ENCODE measurements around the gene RBPMS2. TPM values are rescaled to one million over a fixed set of nuclear protein-coding genes. Genes with fewer than 3 reads are reported as not detected.

RBPMS2 gene
- total and polyA plus RNA-seq, 2 donors (not counting 1 experiment from before 2014, with no cell fraction given): 0.47 to 0.63 TPM

DNA sequence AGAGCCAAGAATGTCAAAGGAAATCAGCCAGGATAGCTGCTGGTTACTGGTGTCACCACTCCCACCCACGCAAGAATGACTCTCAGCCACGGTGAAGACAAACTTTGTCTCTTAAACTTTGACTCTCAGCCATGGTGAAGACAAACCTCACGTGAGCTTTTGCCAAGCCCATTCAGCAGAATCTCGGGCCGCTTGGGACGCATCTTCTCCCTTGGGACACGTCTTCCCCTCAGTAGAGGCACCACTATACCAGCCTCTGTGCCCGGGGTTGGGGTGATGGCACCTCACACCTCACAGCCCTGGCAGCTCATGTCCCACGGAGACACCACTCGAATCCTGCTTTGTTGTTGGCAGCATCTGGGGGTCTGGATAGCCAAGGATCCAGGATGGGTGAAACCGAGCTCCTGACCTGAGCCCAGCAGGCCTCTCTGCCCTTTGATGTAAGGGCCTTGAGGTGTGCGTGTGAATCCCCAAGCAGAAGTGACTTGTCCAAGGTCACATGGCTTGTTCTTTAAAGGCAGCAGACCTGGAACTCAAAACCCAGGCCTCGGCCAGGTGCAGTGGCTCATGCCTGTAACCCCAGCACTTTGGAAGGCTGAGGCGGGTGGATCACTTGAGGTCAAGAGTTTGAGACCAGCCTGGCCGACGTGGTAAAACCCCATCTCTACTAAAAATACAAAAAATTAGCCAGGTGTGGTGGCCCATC is 21.8 kb downstream of the RBPMS2 start:
- CTCF ChIA-PET: interaction anchor here (0.8 to 1.3 kb wide), 3 partner anchors 48 to 83 kb away, joined by 3 read pairs; no protein-coding TSS in a partner anchor
- DNase-seq: peak; percentile 53
- Mint-ChIP-seq H3K4me1 (peaks cover 51% of the 10 kb centered on the region), H3K27ac (peak overlapping the region; percentile 70), H3K4me3 (peak overlapping the region; percentile 38), H3K9me3 (ENCODE audit: insufficient read depth) (no peaks in the 10 kb centered on the region), H3K27me3 (no peaks in the 10 kb centered on the region)
- Histone ChIP-seq H3K9me3 (ENCODE audit: control extremely low read depth in 1 of 3, control insufficient read depth in 2 of 3, insufficient read depth in 1 of 3, low read length in 2 of 3) (peaks cover 0 to 3% (median 0%) of the 10 kb centered on the region in 3 donors), H4K20me1 (ENCODE audit: control insufficient read depth, insufficient read depth, low read length, poor library complexity, severe bottlenecking) (no peaks in the 10 kb centered on the region), H3K79me2 (ENCODE audit: control insufficient read depth, insufficient read depth, low read length) (no peaks in the 10 kb centered on the region), H3K36me3 (replicated peaks in 1 of 2; ENCODE audit: control extremely low read depth in 1 of 2, control insufficient read depth in 1 of 2, extremely low read depth in 1 of 2, insufficient read depth in 2 of 2, low read length in 1 of 2) (no peaks in the 10 kb centered on the region), H3K9ac (ENCODE audit: low read length) (no peak overlapping the region), H3K4me1 (ENCODE audit: control insufficient read depth in 2 of 2, insufficient read depth in 2 of 2, low read length in 2 of 2) (peaks cover 34 to 43% of the 10 kb centered on the region in 2 donors), H3K27me3 (replicated peaks in 1 of 4; ENCODE audit: control extremely low read depth in 1 of 4, control insufficient read depth in 3 of 4, insufficient read depth in 4 of 4, low read length in 3 of 4) (no peaks in the 10 kb centered on the region), H3K4me2 (replicated peaks; ENCODE audit: low read depth, low read length, poor library complexity, severe bottlenecking) (peak overlapping the region; percentile 63), H3K27ac (ENCODE audit: low read length in 2 of 2) (peak overlapping the region in 1 of 2 donors; percentile 28), H3K4me3 (ENCODE audit: control extremely low read depth in 1 of 5, extremely low read depth in 1 of 5, insufficient read depth in 1 of 5, low read depth in 2 of 5, low read length in 4 of 5) (no peak overlapping the region), H2AFZ (ENCODE audit: insufficient read depth, low read depth, low read length, poor library complexity, severe bottlenecking) (peak overlapping the region; percentile 39)
- POLR2A ChIA-PET: no interaction called here
- WGBS (ENCODE audit: insufficient coverage): 45% methylated on average over 14 of the region's 16 CpGs
- peak; percentile 36 for ATAC-seq (ENCODE audit: low read depth)
- intact Hi-C loops (cut with micrococcal nuclease): loop anchor here (2.0 kb wide), 1 partner anchor 139 kb away; no protein-coding TSS in a partner anchor
- no peak for TF ChIP-seq EZH2 (IDR thresholded peaks at IDR 0.05; ENCODE audit: borderline replicate concordance, insufficient read depth, low read depth, low read length, poor library complexity, severe bottlenecking)
- TF ChIP-seq, protein P1, sequence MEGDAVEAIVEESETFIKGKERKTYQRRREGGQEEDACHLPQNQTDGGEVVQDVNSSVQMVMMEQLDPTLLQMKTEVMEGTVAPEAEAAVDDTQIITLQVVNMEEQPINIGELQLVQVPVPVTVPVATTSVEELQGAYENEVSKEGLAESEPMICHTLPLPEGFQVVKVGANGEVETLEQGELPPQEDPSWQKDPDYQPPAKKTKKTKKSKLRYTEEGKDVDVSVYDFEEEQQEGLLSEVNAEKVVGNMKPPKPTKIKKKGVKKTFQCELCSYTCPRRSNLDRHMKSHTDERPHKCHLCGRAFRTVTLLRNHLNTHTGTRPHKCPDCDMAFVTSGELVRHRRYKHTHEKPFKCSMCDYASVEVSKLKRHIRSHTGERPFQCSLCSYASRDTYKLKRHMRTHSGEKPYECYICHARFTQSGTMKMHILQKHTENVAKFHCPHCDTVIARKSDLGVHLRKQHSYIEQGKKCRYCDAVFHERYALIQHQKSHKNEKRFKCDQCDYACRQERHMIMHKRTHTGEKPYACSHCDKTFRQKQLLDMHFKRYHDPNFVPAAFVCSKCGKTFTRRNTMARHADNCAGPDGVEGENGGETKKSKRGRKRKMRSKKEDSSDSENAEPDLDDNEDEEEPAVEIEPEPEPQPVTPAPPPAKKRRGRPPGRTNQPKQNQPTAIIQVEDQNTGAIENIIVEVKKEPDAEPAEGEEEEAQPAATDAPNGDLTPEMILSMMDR (IDR thresholded peaks at IDR 0.05): no peak

DNA sequence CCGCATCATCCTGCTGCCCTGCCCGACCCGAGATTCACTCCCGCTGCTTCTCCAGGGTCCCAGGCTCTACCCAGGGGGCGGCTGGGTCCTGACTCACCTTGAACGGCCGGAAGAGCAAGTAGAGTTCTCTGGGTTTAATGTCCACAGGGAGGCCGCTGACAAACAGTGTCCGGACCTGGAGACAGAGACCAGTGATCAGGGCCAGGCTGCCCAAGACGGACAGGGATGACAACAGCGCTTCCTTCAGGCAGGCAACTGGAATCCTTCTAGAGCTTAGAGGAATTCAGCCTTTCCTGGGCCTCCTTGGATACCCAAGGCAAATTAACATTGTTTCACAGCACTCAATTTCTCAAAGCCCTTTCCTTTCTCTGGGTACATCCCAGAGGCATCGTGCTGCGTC is 23.9 kb downstream of the RBPMS2 start:
- 97% methylated on average over 13 of the region's 13 CpGs for WGBS (ENCODE audit: insufficient coverage)
- DNase-seq (no peak), ATAC-seq (ENCODE audit: low read depth) (no peak)
- ChIA-PET POLR2A (no interaction called here), CTCF (no interaction called here)
- intact Hi-C loops (cut with micrococcal nuclease): no loop called here
- Histone ChIP-seq H3K4me1 (ENCODE audit: control insufficient read depth in 2 of 2, insufficient read depth in 2 of 2, low read length in 2 of 2) (peaks cover 32 to 43% of the 10 kb centered on the region in 2 donors), H2AFZ (ENCODE audit: insufficient read depth, low read depth, low read length, poor library complexity, severe bottlenecking) (no peak overlapping the region), H3K9ac (ENCODE audit: low read length) (no peak overlapping the region), H3K9me3 (ENCODE audit: control extremely low read depth in 1 of 3, control insufficient read depth in 2 of 3, insufficient read depth in 1 of 3, low read length in 2 of 3) (peaks cover 0 to 3% (median 0%) of the 10 kb centered on the region in 3 donors), H3K27ac (ENCODE audit: low read length in 2 of 2) (no peak overlapping the region), H4K20me1 (ENCODE audit: control insufficient read depth, insufficient read depth, low read length, poor library complexity, severe bottlenecking) (no peaks in the 10 kb centered on the region), H3K27me3 (replicated peaks in 1 of 4; ENCODE audit: control extremely low read depth in 1 of 4, control insufficient read depth in 3 of 4, insufficient read depth in 4 of 4, low read length in 3 of 4) (peaks cover 0 to 2% (median 0%) of the 10 kb centered on the region in 4 experiments), H3K4me2 (replicated peaks; ENCODE audit: low read depth, low read length, poor library complexity, severe bottlenecking) (no peak overlapping the region), H3K79me2 (ENCODE audit: control insufficient read depth, insufficient read depth, low read length) (no peaks in the 10 kb centered on the region), H3K36me3 (replicated peaks in 1 of 2; ENCODE audit: control extremely low read depth in 1 of 2, control insufficient read depth in 1 of 2, extremely low read depth in 1 of 2, insufficient read depth in 2 of 2, low read length in 1 of 2) (no peaks in the 10 kb centered on the region), H3K4me3 (ENCODE audit: control extremely low read depth in 1 of 5, extremely low read depth in 1 of 5, insufficient read depth in 1 of 5, low read depth in 2 of 5, low read length in 4 of 5) (no peak overlapping the region)
- peaks cover 39% of the 10 kb centered on the region for H3K4me1 Mint-ChIP-seq
- H3K4me3 Mint-ChIP-seq: no peak overlapping the region
- no peak for TF ChIP-seq EZH2 (IDR thresholded peaks at IDR 0.05; ENCODE audit: borderline replicate concordance, insufficient read depth, low read depth, low read length, poor library complexity, severe bottlenecking)
- TF ChIP-seq, protein P1 (IDR thresholded peaks at IDR 0.05): no peak
- H3K27me3 Mint-ChIP-seq: peaks cover 4% of the 10 kb centered on the region
- no peak overlapping the region for H3K27ac Mint-ChIP-seq
- H3K9me3 Mint-ChIP-seq (ENCODE audit: insufficient read depth): no peaks in the 10 kb centered on the region

Data from B cell (primary cell).